Measurements from ENCODE around the gene GAK.
A peak's percentile ranks its signal among the peaks of the same experiment; 100 is the strongest.

Gene GAK

GRCh38 chr4:970854-971520 is 38.9 kb upstream of the GAK start:
- H3K27me3 ChIP-seq: no peaks in the 10 kb centered on the region
- H3K36me3 ChIP-seq: peaks cover 39% of the 10 kb centered on the region
- TF ChIP-seq Cebpa-rat (IDR thresholded peaks at IDR 0.05): no peak
- peaks cover 43% of the 10 kb centered on the region for H4K20me1 ChIP-seq
- no peak overlapping the region for H3K27ac ChIP-seq
- H3K4me3 ChIP-seq: no peak overlapping the region
- peaks cover 15% of the 10 kb centered on the region for H3K9me3 ChIP-seq
- H3K4me1 ChIP-seq: peaks cover 35% of the 10 kb centered on the region
- H3K9ac ChIP-seq: no peak overlapping the region
- H3K4me2 ChIP-seq: peak overlapping the region; percentile 100

GRCh38 chr4:970046-970745 is 38.1 kb upstream of the GAK start:
- Histone ChIP-seq H3K4me3 (no peak overlapping the region), H3K4me1 (peaks cover 35% of the 10 kb centered on the region), H3K9ac (no peak overlapping the region), H3K4me2 (no peak overlapping the region), H3K27ac (no peak overlapping the region), H3K36me3 (peaks cover 47% of the 10 kb centered on the region), H3K27me3 (no peaks in the 10 kb centered on the region), H4K20me1 (peaks cover 47% of the 10 kb centered on the region), H3K9me3 (peaks cover 15% of the 10 kb centered on the region)
- no peak for TF ChIP-seq Cebpa-rat (IDR thresholded peaks at IDR 0.05)

- Histone ChIP-seq H3K4me1 (peaks cover 35% of the 10 kb centered on the region), H3K27ac (peak overlapping the region; percentile 46; the same call in 1 of the 2 replicates), H3K9ac (peak overlapping the region; percentile 48; the same call in 1 of the 2 replicates), H3K27me3 (no peaks in the 10 kb centered on the region), H3K4me3 (no peak overlapping the region), H3K4me2 (peak overlapping the region; percentile 30), H3K9me3 (peaks cover 1% of the 10 kb centered on the region), H3K36me3 (peaks cover 60% of the 10 kb centered on the region), H4K20me1 (peaks cover 53% of the 10 kb centered on the region)
- TF ChIP-seq Cebpa-rat (IDR thresholded peaks at IDR 0.05): no peak
Observed at GRCh38 chr4:968621-969394, 36.7 kb upstream of the GAK start.

- Histone ChIP-seq H3K4me2 (peak overlapping the region; percentile 30), H3K27me3 (no peaks in the 10 kb centered on the region), H3K36me3 (peaks cover 66% of the 10 kb centered on the region), H3K9ac (no peak overlapping the region), H4K20me1 (peaks cover 53% of the 10 kb centered on the region), H3K27ac (0 out of 2 replicates have a peak overlapping the region, but pooled peaks have one; percentile 26), H3K9me3 (no peaks in the 10 kb centered on the region), H3K4me3 (no peak overlapping the region), H3K4me1 (peaks cover 35% of the 10 kb centered on the region)
- TF ChIP-seq Cebpa-rat (IDR thresholded peaks at IDR 0.05): no peak
Observed at GRCh38 chr4:968221-968620, 36.1 kb upstream of the GAK start.

GRCh38 chr4:967113-968104 is 35.3 kb upstream of the GAK start:
- H3K36me3 ChIP-seq: peaks cover 74% of the 10 kb centered on the region
- H3K9ac ChIP-seq: no peak overlapping the region
- no peak for TF ChIP-seq Cebpa-rat (IDR thresholded peaks at IDR 0.05)
- H3K4me2 ChIP-seq: no peak overlapping the region
- H3K4me1 ChIP-seq: peaks cover 30% of the 10 kb centered on the region
- H3K4me3 ChIP-seq: no peak overlapping the region
- no peak overlapping the region for H3K27ac ChIP-seq
- H4K20me1 ChIP-seq: peaks cover 45% of the 10 kb centered on the region
- no peaks in the 10 kb centered on the region for H3K9me3 ChIP-seq
- no peaks in the 10 kb centered on the region for H3K27me3 ChIP-seq

- H3K4me1 ChIP-seq: peaks cover 21% of the 10 kb centered on the region
- H3K4me3 ChIP-seq: no peak overlapping the region
- H4K20me1 ChIP-seq: peaks cover 36% of the 10 kb centered on the region
- peaks cover 83% of the 10 kb centered on the region for H3K36me3 ChIP-seq
- H3K4me2 ChIP-seq: no peak overlapping the region
- H3K27me3 ChIP-seq: no peaks in the 10 kb centered on the region
- H3K27ac ChIP-seq: no peak overlapping the region
- no peak overlapping the region for H3K9ac ChIP-seq
- no peak for TF ChIP-seq Cebpa-rat (IDR thresholded peaks at IDR 0.05)
- no peaks in the 10 kb centered on the region for H3K9me3 ChIP-seq
Observed at GRCh38 chr4:966266-967112, 34.4 kb upstream of the GAK start.

GRCh38 chr4:965766-966134 is 33.6 kb upstream of the GAK start:
- Histone ChIP-seq H3K36me3 (peaks cover 85% of the 10 kb centered on the region), H3K9me3 (no peaks in the 10 kb centered on the region), H4K20me1 (peaks cover 29% of the 10 kb centered on the region), H3K4me1 (peaks cover 16% of the 10 kb centered on the region), H3K27me3 (no peaks in the 10 kb centered on the region), H3K4me2 (no peak overlapping the region), H3K27ac (no peak overlapping the region), H3K4me3 (no peak overlapping the region), H3K9ac (no peak overlapping the region)
- no peak for TF ChIP-seq Cebpa-rat (IDR thresholded peaks at IDR 0.05)

GRCh38 chr4:965048-965765 is 33.1 kb upstream of the GAK start:
- no peak overlapping the region for H3K27ac ChIP-seq
- peaks cover 27% of the 10 kb centered on the region for H4K20me1 ChIP-seq
- no peak overlapping the region for H3K4me2 ChIP-seq
- H3K9ac ChIP-seq: no peak overlapping the region
- H3K4me3 ChIP-seq: no peak overlapping the region
- H3K27me3 ChIP-seq: no peaks in the 10 kb centered on the region
- H3K36me3 ChIP-seq: peaks cover 85% of the 10 kb centered on the region
- TF ChIP-seq Cebpa-rat (IDR thresholded peaks at IDR 0.05): no peak
- no peaks in the 10 kb centered on the region for H3K9me3 ChIP-seq
- peaks cover 16% of the 10 kb centered on the region for H3K4me1 ChIP-seq
